HL-60/S4 (cell line): ENCODE data around the gene ST6GALNAC3.

Experiments
- in situ Hi-C: fragments of 300-500 bp; cut with MboI; formaldehyde crosslinking; loops from 2 replicates; pipeline ENCODE4 v1.14.3; 2022; ENCODE audit warnings: low sequenced_read_pairs

Gene ST6GALNAC3

GRCh38 chr1:76482272-76482671 lies 407.7 kb downstream of the ST6GALNAC3 start:
- in situ Hi-C loops, result no loop called here

- in situ Hi-C loops, result no loop called here
Measured at GRCh38 chr1:76491737-76492136, 417.2 kb downstream of the ST6GALNAC3 start.

GRCh38 chr1:76492752-76493430 lies 418.3 kb downstream of the ST6GALNAC3 start:
- in situ Hi-C loops, result no loop called here

GRCh38 chr1:76494807-76495206 lies 420.3 kb downstream of the ST6GALNAC3 start:
- in situ Hi-C loops, result no loop called here

- in situ Hi-C loops, result no loop called here
Measured at GRCh38 chr1:76496871-76497270, 422.3 kb downstream of the ST6GALNAC3 start.

GRCh38 chr1:76500116-76500515 lies 425.6 kb downstream of the ST6GALNAC3 start:
- in situ Hi-C loops, result no loop called here

GRCh38 chr1:76501136-76501535 lies 426.6 kb downstream of the ST6GALNAC3 start:
- in situ Hi-C loops, result no loop called here

- in situ Hi-C loops, result no loop called here
Measured at GRCh38 chr1:76501586-76502219, 427.2 kb downstream of the ST6GALNAC3 start.

GRCh38 chr1:76503100-76503499 lies 428.6 kb downstream of the ST6GALNAC3 start:
- in situ Hi-C loops, result no loop called here

GRCh38 chr1:76503736-76504135 lies 429.2 kb downstream of the ST6GALNAC3 start:
- in situ Hi-C loops, result no loop called here

- in situ Hi-C loops, result no loop called here
Measured at GRCh38 chr1:76507376-76507775, 432.8 kb downstream of the ST6GALNAC3 start.

- in situ Hi-C loops, result no loop called here
Measured at GRCh38 chr1:76508871-76509270, 434.3 kb downstream of the ST6GALNAC3 start.

- in situ Hi-C loops, result no loop called here
Measured at GRCh38 chr1:76510672-76511557, 436.4 kb downstream of the ST6GALNAC3 start.

GRCh38 chr1:76511558-76512179 lies 437.1 kb downstream of the ST6GALNAC3 start:
- in situ Hi-C loops, result no loop called here

- in situ Hi-C loops, result no loop called here
Measured at GRCh38 chr1:76530953-76531352, 456.4 kb downstream of the ST6GALNAC3 start.

- in situ Hi-C loops, result no loop called here
Measured at GRCh38 chr1:76541618-76542017, 467.1 kb downstream of the ST6GALNAC3 start.

- in situ Hi-C loops, result no loop called here
Measured at GRCh38 chr1:76542359-76542758, 467.8 kb downstream of the ST6GALNAC3 start.

- in situ Hi-C loops, result no loop called here
Measured at GRCh38 chr1:76543495-76543894, 468.9 kb downstream of the ST6GALNAC3 start.

GRCh38 chr1:76546354-76546933 lies 471.9 kb downstream of the ST6GALNAC3 start:
- in situ Hi-C loops, result no loop called here

- in situ Hi-C loops, result no loop called here
Measured at GRCh38 chr1:76547916-76548315, 473.4 kb downstream of the ST6GALNAC3 start.
